PC-3 (cell line): ENCODE results near the gene POLR1D.

Source experiments
- EZH2 ChIP-seq: fragments of 300-600 bp; sonication (generic); IDR thresholded peaks from one replicate; pipeline ENCODE4 v1.6.1; 2017; ENCODE audit warnings: antibody characterized with exemption, mild to moderate bottlenecking, low read length; ENCODE audit not compliant: unreplicated experiment
- EZH2phosphoT487 ChIP-seq: fragments of 300-600 bp; sonication (generic); IDR thresholded peaks from 2 replicates; pipeline ENCODE4 v1.6.1; 2018; ENCODE audit warnings: mild to moderate bottlenecking, antibody characterized with exemption, low read length, borderline replicate concordance
- TF ChIP-seq, protein P1 (sequence below): fragments of 300-600 bp; sonication (generic); conservative IDR thresholded peaks from 2 replicates; pipeline ENCODE4 v1.5.1; 2017; ENCODE audit warnings: antibody characterized with exemption, low read depth, mild to moderate bottlenecking, low read length

- TF ChIP-seq, protein P1, sequence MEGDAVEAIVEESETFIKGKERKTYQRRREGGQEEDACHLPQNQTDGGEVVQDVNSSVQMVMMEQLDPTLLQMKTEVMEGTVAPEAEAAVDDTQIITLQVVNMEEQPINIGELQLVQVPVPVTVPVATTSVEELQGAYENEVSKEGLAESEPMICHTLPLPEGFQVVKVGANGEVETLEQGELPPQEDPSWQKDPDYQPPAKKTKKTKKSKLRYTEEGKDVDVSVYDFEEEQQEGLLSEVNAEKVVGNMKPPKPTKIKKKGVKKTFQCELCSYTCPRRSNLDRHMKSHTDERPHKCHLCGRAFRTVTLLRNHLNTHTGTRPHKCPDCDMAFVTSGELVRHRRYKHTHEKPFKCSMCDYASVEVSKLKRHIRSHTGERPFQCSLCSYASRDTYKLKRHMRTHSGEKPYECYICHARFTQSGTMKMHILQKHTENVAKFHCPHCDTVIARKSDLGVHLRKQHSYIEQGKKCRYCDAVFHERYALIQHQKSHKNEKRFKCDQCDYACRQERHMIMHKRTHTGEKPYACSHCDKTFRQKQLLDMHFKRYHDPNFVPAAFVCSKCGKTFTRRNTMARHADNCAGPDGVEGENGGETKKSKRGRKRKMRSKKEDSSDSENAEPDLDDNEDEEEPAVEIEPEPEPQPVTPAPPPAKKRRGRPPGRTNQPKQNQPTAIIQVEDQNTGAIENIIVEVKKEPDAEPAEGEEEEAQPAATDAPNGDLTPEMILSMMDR = no peak
- no peak for TF ChIP-seq EZH2
- TF ChIP-seq EZH2phosphoT487 = no peak
Observed at GRCh38 chr13:27654059-27654458, 32.4 kb downstream of the POLR1D start.
